Measurements from ENCODE around the gene IRAK1. TPM values are rescaled to one million over a fixed set of nuclear protein-coding genes. Genes with fewer than 3 reads are reported as not detected.

The IRAK1 gene
- total and polyA plus RNA-seq, 2 donors (not counting 3 experiments of a cell fraction or from before 2014, with no cell fraction given) = 63.6 to 138 TPM

DNA sequence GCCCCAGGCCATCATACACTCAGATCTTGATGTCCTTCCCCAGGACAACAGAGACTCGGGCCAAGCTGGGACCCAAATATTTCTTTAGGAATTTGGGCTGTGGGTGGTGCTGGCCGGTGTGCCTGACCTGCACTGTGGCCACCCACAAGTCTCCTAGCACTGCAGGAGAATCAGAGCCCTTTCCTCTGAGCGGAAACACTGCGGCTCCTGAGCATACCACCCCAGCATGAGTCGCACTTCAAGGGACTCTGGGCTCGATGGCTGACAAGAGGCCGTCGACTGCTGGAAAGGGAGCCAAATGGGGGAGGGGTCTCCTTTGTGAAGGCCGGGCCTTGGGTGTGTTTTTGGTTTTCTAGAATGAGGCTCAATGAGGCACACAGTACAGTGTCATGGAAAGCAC lies 13.0 kb upstream of the IRAK1 start:
- intact Hi-C loops (cut with micrococcal nuclease) = no loop called here
- Histone ChIP-seq H3K27me3 (ENCODE audit: control insufficient read depth in 2 of 2, insufficient read depth in 2 of 2, low read length in 2 of 2) (no peaks in the 10 kb centered on the region), H3K4me1 (ENCODE audit: control insufficient read depth, extremely low read depth, insufficient read depth, low read length) (no peaks in the 10 kb centered on the region)

More for the DNA sequence above, 13.0 kb upstream of the IRAK1 start:
- no peak overlapping the region for H3K27ac ChIP-seq (ENCODE audit: insufficient read depth, low read depth, low read length)
- H4K20me1 ChIP-seq (replicated peaks; ENCODE audit: control insufficient read depth, extremely low read depth, insufficient read depth, low read length) = no peaks in the 10 kb centered on the region
- H3K79me2 ChIP-seq (ENCODE audit: control insufficient read depth, insufficient read depth, low read length) = peaks cover 11% of the 10 kb centered on the region
- DNase-seq (ENCODE audit: low read depth, low spot score) = no peak
- no peaks in the 10 kb centered on the region for H3K9me1 ChIP-seq (replicated peaks; ENCODE audit: control insufficient read depth, extremely low read depth, insufficient read depth, low read length)
- FAIRE-seq = no peak
- H2AFZ ChIP-seq (ENCODE audit: low read depth, low read length) = no peak overlapping the region
- dilution Hi-C loops (cut with MboI; ENCODE audit: extremely low pct_ligation_motif_present, low sequenced_read_pairs) = no loop called here
- H3K4me3 ChIP-seq (replicated peaks in 1 of 3; ENCODE audit: insufficient read depth in 1 of 3, low read depth in 1 of 3, low read length in 3 of 3) = no peak overlapping the region
- ChIA-PET CTCF (no interaction called here), POLR2A (no interaction called here)
- H3K9me3 ChIP-seq (replicated peaks; ENCODE audit: control insufficient read depth, insufficient read depth, low read length) = no peaks in the 10 kb centered on the region
- H3K4me2 ChIP-seq (ENCODE audit: insufficient read depth, low read length) = no peak overlapping the region
- no peak overlapping the region for H3K9ac ChIP-seq (replicated peaks; ENCODE audit: extremely low read depth, insufficient read depth, low read length)
- TF ChIP-seq POLR2AphosphoS5 (IDR thresholded peaks at IDR 0.05; ENCODE audit: insufficient read depth, low read depth, low read length) (no peak), JUN (IDR thresholded peaks at IDR 0.05; ENCODE audit: borderline replicate concordance, insufficient read depth, insufficient read length, low read depth) (no peak), MYC (IDR thresholded peaks at IDR 0.05; ENCODE audit: low read depth, low read length) (no peak), POLR2A (IDR thresholded peaks at IDR 0.05; ENCODE audit: low read depth, low read length) (no peak), FOS (IDR thresholded peaks at IDR 0.05; ENCODE audit: borderline replicate concordance, insufficient read depth, low read length) (no peak), GATA2 (IDR thresholded peaks at IDR 0.05; ENCODE audit: insufficient read depth, insufficient read length, low read depth, low read length) (no peak), EZH2 (IDR thresholded peaks at IDR 0.05; ENCODE audit: borderline replicate concordance, low read depth, low read length, severe bottlenecking) (no peak)
- TF ChIP-seq, protein P1, sequence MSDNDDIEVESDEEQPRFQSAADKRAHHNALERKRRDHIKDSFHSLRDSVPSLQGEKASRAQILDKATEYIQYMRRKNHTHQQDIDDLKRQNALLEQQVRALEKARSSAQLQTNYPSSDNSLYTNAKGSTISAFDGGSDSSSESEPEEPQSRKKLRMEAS (IDR thresholded peaks at IDR 0.05; ENCODE audit: insufficient read depth, insufficient read length) = no peak
- TF ChIP-seq, protein P2, sequence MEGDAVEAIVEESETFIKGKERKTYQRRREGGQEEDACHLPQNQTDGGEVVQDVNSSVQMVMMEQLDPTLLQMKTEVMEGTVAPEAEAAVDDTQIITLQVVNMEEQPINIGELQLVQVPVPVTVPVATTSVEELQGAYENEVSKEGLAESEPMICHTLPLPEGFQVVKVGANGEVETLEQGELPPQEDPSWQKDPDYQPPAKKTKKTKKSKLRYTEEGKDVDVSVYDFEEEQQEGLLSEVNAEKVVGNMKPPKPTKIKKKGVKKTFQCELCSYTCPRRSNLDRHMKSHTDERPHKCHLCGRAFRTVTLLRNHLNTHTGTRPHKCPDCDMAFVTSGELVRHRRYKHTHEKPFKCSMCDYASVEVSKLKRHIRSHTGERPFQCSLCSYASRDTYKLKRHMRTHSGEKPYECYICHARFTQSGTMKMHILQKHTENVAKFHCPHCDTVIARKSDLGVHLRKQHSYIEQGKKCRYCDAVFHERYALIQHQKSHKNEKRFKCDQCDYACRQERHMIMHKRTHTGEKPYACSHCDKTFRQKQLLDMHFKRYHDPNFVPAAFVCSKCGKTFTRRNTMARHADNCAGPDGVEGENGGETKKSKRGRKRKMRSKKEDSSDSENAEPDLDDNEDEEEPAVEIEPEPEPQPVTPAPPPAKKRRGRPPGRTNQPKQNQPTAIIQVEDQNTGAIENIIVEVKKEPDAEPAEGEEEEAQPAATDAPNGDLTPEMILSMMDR (IDR thresholded peaks at IDR 0.05; ENCODE audit: extremely low read depth in 1 of 2, insufficient read depth in 1 of 2, low read depth in 1 of 2, low read length in 2 of 2) = no peak
- peaks cover 0 to 23% of the 10 kb centered on the region in 2 experiments for H3K36me3 ChIP-seq (ENCODE audit: control insufficient read depth in 2 of 2, extremely low read depth in 1 of 2, insufficient read depth in 2 of 2, low read length in 2 of 2)
- no TSS peak for BruUV-seq (replicated peaks)

All from endothelial cell of umbilical vein (primary cell).